Astrocyte of the cerebellum (primary cell): ENCODE results near the gene TMEM243.

ENCODE experiments used
- DNase-seq: peaks from one replicate; pipeline ENCODE4 v3.0.0-alpha.2; 2011; ENCODE audit warnings: low read depth
- H3K4me3 ChIP-seq: 2 replicates; pipeline ENCODE4 v1.5.1; 2011; ENCODE audit warnings: mild to moderate bottlenecking, low read depth, low read length, moderate library complexity
- in situ Hi-C: cut with HindIII; loops from 2 replicates; pipeline ENCODE4 v1.10.0; 2017; ENCODE audit warnings: low sequenced_read_pairs
- TF ChIP-seq, protein P1 (sequence below): IDR thresholded peaks from 2 replicates; pipeline ENCODE4 v1.5.1; 2012; ENCODE audit warnings: low read length, low read depth, moderate library complexity, mild to moderate bottlenecking; ENCODE audit errors: missing control alignments

The TMEM243 gene

DNA sequence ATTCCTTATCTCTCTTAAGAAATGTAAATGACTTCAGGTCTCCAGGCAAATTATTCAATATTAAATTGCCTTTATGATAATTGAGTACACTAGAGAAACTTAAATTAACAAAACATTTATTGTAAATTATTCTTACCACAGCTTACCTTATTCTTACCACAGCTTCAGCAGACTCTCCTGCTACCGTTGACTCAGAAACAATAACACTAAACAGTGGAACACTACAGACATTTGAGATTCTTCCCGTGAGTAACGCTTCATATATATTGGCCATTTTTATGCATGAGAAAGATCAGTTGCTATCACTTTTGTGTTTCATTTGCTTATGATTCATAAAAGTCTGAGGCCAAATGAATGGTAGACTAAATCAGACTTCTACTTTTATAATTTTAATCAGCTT lies 28.7 kb downstream of the TMEM243 start:
- in situ Hi-C loops: no loop called here
- H3K4me3 ChIP-seq: no peak overlapping the region
- no peak for DNase-seq
- TF ChIP-seq, protein P1, sequence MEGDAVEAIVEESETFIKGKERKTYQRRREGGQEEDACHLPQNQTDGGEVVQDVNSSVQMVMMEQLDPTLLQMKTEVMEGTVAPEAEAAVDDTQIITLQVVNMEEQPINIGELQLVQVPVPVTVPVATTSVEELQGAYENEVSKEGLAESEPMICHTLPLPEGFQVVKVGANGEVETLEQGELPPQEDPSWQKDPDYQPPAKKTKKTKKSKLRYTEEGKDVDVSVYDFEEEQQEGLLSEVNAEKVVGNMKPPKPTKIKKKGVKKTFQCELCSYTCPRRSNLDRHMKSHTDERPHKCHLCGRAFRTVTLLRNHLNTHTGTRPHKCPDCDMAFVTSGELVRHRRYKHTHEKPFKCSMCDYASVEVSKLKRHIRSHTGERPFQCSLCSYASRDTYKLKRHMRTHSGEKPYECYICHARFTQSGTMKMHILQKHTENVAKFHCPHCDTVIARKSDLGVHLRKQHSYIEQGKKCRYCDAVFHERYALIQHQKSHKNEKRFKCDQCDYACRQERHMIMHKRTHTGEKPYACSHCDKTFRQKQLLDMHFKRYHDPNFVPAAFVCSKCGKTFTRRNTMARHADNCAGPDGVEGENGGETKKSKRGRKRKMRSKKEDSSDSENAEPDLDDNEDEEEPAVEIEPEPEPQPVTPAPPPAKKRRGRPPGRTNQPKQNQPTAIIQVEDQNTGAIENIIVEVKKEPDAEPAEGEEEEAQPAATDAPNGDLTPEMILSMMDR: no peak

DNA sequence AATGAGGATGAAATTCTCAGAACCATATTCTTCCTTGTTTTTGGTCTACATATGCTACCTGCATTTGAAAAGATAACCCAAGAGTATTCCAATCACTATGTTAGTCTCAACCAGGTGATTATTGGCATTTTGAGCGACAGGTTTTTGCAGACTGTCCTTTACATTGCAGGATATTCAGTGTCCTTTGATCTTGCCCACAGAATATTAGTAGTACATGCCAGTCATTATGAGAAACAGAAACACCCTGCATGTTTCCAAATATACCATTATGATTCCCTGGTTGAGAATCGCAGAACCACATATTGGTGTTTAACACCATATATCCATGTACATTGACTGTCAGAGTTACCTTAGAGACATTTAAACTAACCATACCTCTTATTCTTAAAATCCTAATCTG lies 30.6 kb downstream of the TMEM243 start:
- TF ChIP-seq, protein P1: no peak
- in situ Hi-C loops: no loop called here
- no peak overlapping the region for H3K4me3 ChIP-seq
- DNase-seq: no peak

DNA sequence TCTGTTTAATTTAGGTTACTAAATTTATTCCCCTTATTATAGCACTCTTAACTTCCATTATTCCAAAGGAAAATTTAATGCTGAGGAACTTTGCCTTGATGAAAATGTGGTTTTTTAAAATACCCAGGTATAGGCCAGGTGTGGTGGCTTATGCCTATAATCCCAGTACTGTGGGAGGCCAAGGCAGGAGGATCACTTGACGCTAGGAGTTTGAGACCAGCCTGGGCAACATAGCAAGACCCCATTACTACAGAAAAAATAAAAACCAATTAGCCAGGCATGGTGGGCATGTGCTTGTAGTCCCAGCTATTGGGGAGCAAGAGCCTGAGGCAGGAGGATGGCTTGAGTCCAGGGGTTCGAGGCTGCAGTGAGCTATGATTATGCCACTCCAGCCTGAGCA lies 32.4 kb downstream of the TMEM243 start:
- no peak overlapping the region for H3K4me3 ChIP-seq
- no peak for DNase-seq
- in situ Hi-C loops: no loop called here
- TF ChIP-seq, protein P1: no peak

DNA sequence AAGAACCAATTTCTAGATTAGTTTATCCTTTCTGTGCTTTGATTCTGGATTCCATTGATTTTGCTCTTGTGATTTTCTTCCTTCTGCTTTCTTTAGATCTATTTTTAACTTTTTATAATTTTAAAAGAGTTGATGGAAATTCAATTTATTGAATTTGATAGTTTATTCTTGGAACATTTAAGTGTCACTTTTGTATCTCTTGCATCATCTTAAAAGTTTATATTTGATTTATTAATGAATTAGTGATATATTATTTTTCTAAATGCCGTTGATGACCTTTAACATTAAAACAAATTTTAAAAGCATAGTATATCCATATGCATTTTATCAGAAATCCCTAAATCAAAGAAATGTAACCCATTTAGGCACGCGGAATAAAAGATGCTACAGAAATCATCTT lies 40.4 kb downstream of the TMEM243 start:
- in situ Hi-C loops: no loop called here
- H3K4me3 ChIP-seq: no peak overlapping the region
- TF ChIP-seq, protein P1: no peak
- no peak for DNase-seq

DNA sequence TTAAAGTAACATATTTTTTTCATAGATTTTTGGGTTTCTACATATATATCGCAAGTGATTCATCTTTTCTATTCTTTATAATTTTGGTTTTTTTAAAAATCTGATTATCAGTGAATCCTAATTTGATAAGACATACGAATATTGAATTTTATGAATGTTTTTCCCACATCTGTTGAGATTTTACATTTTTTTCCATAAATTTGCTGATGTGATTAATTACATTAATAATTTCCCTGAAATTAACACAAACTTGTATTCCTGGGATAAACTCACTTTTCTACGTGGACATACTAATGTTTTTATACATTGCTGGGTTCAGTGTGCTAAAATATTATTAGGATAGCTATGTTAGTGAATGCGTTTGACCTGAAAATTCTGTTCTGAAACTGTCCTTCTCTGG lies 41.2 kb downstream of the TMEM243 start:
- no peak for DNase-seq
- TF ChIP-seq, protein P1: no peak
- no peak overlapping the region for H3K4me3 ChIP-seq
- in situ Hi-C loops: no loop called here

DNA sequence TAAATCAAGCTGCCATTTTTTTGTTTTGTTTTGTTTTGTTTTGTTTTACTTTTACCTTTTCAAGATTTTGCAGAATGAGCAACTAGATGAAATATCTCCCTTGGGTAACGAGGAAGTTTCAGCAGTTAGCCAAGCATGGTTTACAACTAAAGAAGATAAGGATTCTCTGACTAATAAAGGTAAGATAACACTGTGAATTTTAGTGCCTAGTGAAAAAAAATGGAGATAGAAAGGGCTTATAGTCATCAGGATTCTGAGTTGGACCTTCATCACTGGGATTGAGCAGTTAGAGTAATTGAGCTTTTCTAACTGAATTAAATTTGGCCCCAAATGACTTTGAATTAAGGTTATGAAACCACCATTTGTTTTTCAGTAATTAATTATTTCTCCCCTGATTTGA lies 46.1 kb downstream of the TMEM243 start:
- no peak overlapping the region for H3K4me3 ChIP-seq
- TF ChIP-seq, protein P1: no peak
- no peak for DNase-seq
- in situ Hi-C loops: no loop called here

DNA sequence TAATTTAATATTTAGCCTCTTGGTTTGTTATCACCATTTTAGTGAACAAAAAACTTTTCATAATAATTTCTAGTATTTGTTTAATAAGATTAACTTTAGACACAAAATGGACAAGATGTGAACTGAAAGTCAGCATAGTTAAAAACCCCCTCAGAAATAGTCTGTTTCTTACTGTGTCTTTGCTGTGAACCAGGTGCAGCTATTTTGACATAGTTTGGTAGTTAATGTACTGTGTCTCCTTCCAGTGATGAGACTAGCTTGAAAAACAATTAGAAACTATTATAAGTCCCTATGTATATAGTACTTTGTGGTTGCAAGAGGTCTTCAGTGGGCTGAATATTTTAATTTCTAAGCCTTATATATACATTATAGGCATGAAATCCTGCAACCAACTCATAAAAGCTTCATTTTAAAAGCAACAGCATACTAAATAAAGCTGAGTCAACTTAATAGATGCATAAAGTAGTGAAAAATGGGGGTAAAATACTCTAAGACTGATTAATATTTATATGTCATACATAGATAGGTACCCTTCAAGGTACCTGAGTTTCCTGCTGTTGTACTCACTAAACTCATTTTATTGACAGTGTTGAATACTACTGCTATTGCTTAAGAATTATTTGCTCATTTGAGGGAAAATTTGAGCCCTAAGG lies 48.1 kb downstream of the TMEM243 start:
- in situ Hi-C loops: no loop called here
- no peak for DNase-seq
- H3K4me3 ChIP-seq: no peak overlapping the region
- TF ChIP-seq, protein P1: no peak
